Vagina (tissue), 2 donors: Measurements from ENCODE around the gene GFER.

Source experiments
- POLR2A ChIP-seq, 2 donors: fragments of 450-650 bp; IDR thresholded peaks; one replicate each; pipeline ENCODE4 v1.6.1; 2017; ENCODE audit warnings: antibody characterized with exemption in 2 of 2, mild to moderate bottlenecking in 2 of 2, moderate library complexity in 2 of 2
- POLR2AphosphoS5 ChIP-seq, 2 donors: sonication (generic); formaldehyde crosslinking; IDR thresholded peaks; one replicate each; pipeline ENCODE4 v1.9.0; 2017; ENCODE audit warnings: antibody characterized with exemption in 2 of 2, mild to moderate bottlenecking in 2 of 2, low read depth in 1 of 2; ENCODE audit not compliant: insufficient read depth in 1 of 2
- TF ChIP-seq, protein P1 (sequence below), 3 experiments: fragments of 450-650 bp in 2 of 3; fragments of 200-600 bp in 1 of 3; sonication (generic) in 1 of 3; IDR thresholded peaks; one replicate each; pipeline ENCODE4 v1.5.1; 2017 to 2019; ENCODE audit warnings: antibody characterized with exemption in 3 of 3, mild to moderate bottlenecking in 2 of 3, moderate library complexity in 2 of 3

DNA sequence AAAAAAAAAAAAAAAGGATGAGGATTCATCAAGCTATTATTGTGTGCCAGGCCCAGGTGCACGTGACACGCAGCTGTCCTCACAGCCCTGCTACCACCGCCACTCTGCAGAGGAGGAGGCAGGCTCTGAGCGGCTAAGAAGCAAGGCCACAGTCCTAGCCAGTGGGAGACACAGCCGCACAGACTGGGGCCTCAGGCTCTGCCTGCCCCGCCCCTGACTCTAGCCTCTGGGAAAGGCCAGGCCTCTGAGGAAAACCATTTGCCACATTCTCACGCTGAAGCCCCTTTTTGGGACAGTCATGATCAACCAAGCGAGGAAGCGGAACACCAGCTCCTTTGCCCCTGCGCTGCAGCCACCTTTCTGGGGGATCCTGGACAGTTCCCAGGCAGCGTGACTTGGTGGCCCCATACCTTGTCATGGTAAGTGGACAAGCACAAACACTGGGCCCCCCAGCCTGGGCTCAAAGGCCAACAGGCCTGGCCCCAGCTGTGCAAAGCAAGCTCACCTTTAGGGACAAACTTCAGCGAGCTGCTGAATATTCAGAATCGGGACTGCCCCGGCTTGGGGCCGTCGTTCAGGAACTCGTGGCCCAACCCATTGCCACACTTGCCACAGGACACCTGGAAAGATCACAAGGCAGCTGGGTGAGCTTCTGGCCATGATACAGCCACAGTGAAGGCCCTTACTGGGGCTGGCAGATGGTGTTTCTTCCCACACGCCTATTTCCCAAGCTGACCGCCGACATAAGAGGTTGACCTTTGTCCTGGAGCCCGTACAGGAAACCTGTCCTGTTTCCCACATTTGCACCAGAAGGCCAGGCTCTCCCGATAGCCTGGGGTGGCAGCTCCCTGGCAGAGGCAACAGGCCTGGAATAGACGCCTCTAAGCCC lies 43.5 kb upstream of the GFER start:
- TF ChIP-seq, protein P1, sequence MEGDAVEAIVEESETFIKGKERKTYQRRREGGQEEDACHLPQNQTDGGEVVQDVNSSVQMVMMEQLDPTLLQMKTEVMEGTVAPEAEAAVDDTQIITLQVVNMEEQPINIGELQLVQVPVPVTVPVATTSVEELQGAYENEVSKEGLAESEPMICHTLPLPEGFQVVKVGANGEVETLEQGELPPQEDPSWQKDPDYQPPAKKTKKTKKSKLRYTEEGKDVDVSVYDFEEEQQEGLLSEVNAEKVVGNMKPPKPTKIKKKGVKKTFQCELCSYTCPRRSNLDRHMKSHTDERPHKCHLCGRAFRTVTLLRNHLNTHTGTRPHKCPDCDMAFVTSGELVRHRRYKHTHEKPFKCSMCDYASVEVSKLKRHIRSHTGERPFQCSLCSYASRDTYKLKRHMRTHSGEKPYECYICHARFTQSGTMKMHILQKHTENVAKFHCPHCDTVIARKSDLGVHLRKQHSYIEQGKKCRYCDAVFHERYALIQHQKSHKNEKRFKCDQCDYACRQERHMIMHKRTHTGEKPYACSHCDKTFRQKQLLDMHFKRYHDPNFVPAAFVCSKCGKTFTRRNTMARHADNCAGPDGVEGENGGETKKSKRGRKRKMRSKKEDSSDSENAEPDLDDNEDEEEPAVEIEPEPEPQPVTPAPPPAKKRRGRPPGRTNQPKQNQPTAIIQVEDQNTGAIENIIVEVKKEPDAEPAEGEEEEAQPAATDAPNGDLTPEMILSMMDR (IDR thresholded peaks at IDR 0.05): no peak
- TF ChIP-seq POLR2A (IDR thresholded peaks at IDR 0.05) (no peak), POLR2AphosphoS5 (IDR thresholded peaks at IDR 0.05; ENCODE audit: insufficient read depth in 1 of 2, low read depth in 1 of 2) (no peak)
